ENCODE measurements around the gene OR1I1.
"Not testable (repeated sequence)": the region's sequence is repeated elsewhere in the genome, so short reads cannot be mapped to it uniquely, and the experiment has no call there.

- not testable (repeated sequence) for TF ChIP-seq EZH2 (IDR thresholded peaks at IDR 0.05; ENCODE audit: low read depth); CTCF (conservative IDR thresholded peaks at IDR 0.05)
These were observed 2.0 kb upstream of the OR1I1 start for GRCh38 chr19:15080002-15080401.

All from PC-9 (cell line).